Keratinocyte (primary cell): Measurements from ENCODE around the gene MICAL2. TPM values are rescaled to one million over a fixed set of nuclear protein-coding genes. Genes with fewer than 3 reads are reported as not detected.

Experiments used
- DNase-seq: peaks from one replicate; pipeline ENCODE4 v3.0.0-alpha.2; 2011; ENCODE audit warnings: low read depth, missing footprints, low spot score
- FAIRE-seq: peaks from 2 replicates; lab custom pipeline; 2011; peaks lifted over from hg19 to GRCh38; lab: Jason Lieb, UNC
- H2AFZ ChIP-seq: 2 replicates; pipeline ENCODE4 v1.6.0; 2012; ENCODE audit warnings: low read length, control low read depth, inconsistent platforms; ENCODE audit not compliant: control insufficient read depth
- H3K27ac ChIP-seq: 2 replicates; pipeline ENCODE4 v1.5.1; 2011; ENCODE audit warnings: low read length; ENCODE audit not compliant: control insufficient read depth, insufficient read depth
- H3K27me3 ChIP-seq: 3 replicates; pipeline ENCODE4 v1.6.0; 2011; ENCODE audit warnings: low read length; ENCODE audit not compliant: control insufficient read depth, insufficient read depth; ENCODE audit errors: extremely low read depth
- H3K36me3 ChIP-seq, 2 experiments: 2 replicates in 1 of 2; 3 replicates in 1 of 2; pipeline ENCODE4 v1.5.1; 2011; ENCODE audit warnings: low read length in 2 of 2, mild to moderate bottlenecking in 1 of 2; ENCODE audit not compliant: control insufficient read depth in 2 of 2, insufficient read depth in 2 of 2; ENCODE audit errors: extremely low read depth in 1 of 2
- H3K4me1 ChIP-seq: 3 replicates; pipeline ENCODE4 v1.5.1; 2011; ENCODE audit warnings: low read length; ENCODE audit not compliant: control insufficient read depth, insufficient read depth; ENCODE audit errors: extremely low read depth
- H3K4me2 ChIP-seq: 3 replicates; pipeline ENCODE4 v1.6.0; 2011; ENCODE audit warnings: low read depth, low read length; ENCODE audit not compliant: control insufficient read depth, insufficient read depth; ENCODE audit errors: extremely low read depth
- H3K4me3 ChIP-seq, 3 experiments: fragments of 200-600 bp in 1 of 3; sonication (generic) in 1 of 3; 2 replicates in 2 of 3; 3 replicates in 1 of 3; pipeline ENCODE4 v1.5.1; 2011 to 2016; ENCODE audit warnings: low read length in 3 of 3, mild to moderate bottlenecking in 3 of 3, control low read depth in 2 of 3, inconsistent platforms in 1 of 3, low read depth in 1 of 3, mixed read lengths in 1 of 3, mixed run types in 1 of 3, moderate library complexity in 1 of 3; ENCODE audit not compliant: control insufficient read depth in 2 of 3, insufficient read depth in 2 of 3; ENCODE audit errors: extremely low read depth in 1 of 3
- H3K79me2 ChIP-seq: 2 replicates; pipeline ENCODE4 v1.6.0; 2012; ENCODE audit warnings: low read length; ENCODE audit not compliant: control insufficient read depth, insufficient read depth
- H3K9ac ChIP-seq: 3 replicates; pipeline ENCODE4 v1.6.0; 2011; ENCODE audit warnings: low read length; ENCODE audit not compliant: control insufficient read depth, insufficient read depth; ENCODE audit errors: extremely low read depth
- H3K9me1 ChIP-seq: 3 replicates; pipeline ENCODE4 v1.6.0; 2011; ENCODE audit warnings: low read length; ENCODE audit not compliant: control insufficient read depth, insufficient read depth; ENCODE audit errors: extremely low read depth
- H3K9me3 ChIP-seq: 2 replicates; pipeline ENCODE4 v1.5.1; 2012; ENCODE audit warnings: low read depth, low read length; ENCODE audit not compliant: control insufficient read depth
- H4K20me1 ChIP-seq: 3 replicates; pipeline ENCODE4 v1.6.0; 2011; ENCODE audit warnings: low read length; ENCODE audit not compliant: control insufficient read depth, insufficient read depth; ENCODE audit errors: extremely low read depth
- EZH2 ChIP-seq: IDR thresholded peaks from one replicate; pipeline ENCODE4 v1.6.1; 2012; ENCODE audit warnings: inconsistent platforms, mild to moderate bottlenecking, low read length, moderate library complexity
- dilution Hi-C: fragments of 300-500 bp; cut with MboI; formaldehyde crosslinking; loops from one replicate; pipeline ENCODE4 v1.7.0; 2020; ENCODE audit warnings: low sequenced_read_pairs; ENCODE audit not compliant: extremely low pct_ligation_motif_present
- polyA plus RNA-seq, 5 experiments: library from polyadenylated mRNA; depleted of rRNA in 3 of 5; stranded (reverse) in 3 of 5; stranded (forward) in 1 of 5; unstranded in 1 of 5; fragments of >200 nt; gene quantifications; 1 replicate in 1 of 5; 2 replicates in 3 of 5; 3 replicates in 1 of 5; pipeline versions ENCODE4 v1.2.1 to v1.2.3, GENCODE V29; 2011 to 2012; ENCODE audit warnings: missing spikeins in 2 of 5, low read depth in 1 of 5, low replicate concordance in 1 of 5
- TF ChIP-seq, protein P1 (sequence below), 3 experiments: IDR thresholded peaks in 1 of 3; conservative IDR thresholded peaks in 1 of 3; optimal IDR thresholded peaks in 1 of 3; 2 replicates in 2 of 3; 3 replicates in 1 of 3; pipeline versions ENCODE3 to v1.5.1; 2011; ENCODE audit warnings: low read length in 3 of 3, mild to moderate bottlenecking in 3 of 3, moderate library complexity in 2 of 3, control low read depth in 1 of 3, inconsistent platforms in 1 of 3; ENCODE audit not compliant: insufficient read depth in 2 of 3; ENCODE audit errors: extremely low read depth in 1 of 3

The MICAL2 gene
- polyA plus RNA-seq, 1 donor (not counting 4 experiments of a cell fraction or from before 2014, with no cell fraction given), result 83.9 TPM

DNA sequence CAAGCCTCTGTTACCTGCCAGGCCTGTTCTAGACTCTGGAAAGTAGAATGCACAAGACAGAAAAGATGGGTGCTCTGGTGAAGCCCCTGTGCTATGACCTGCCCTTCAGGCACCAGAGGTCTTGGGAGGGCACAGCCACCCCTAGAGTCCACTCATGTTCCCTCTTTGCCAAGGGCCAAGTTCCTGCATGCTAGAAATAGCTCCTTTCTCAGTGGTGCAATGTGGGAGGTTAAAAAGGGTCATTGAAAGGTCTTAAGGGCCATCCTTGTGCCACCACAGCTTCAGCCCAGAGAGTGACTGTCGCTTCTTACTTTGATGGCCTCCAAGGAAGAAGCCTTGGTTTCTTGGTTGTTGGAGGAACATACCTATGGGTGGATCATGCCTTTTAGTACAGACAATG is 182.4 kb downstream of the MICAL2 start:
- H3K9me3 ChIP-seq, result no peaks in the 10 kb centered on the region
- TF ChIP-seq, protein P1, sequence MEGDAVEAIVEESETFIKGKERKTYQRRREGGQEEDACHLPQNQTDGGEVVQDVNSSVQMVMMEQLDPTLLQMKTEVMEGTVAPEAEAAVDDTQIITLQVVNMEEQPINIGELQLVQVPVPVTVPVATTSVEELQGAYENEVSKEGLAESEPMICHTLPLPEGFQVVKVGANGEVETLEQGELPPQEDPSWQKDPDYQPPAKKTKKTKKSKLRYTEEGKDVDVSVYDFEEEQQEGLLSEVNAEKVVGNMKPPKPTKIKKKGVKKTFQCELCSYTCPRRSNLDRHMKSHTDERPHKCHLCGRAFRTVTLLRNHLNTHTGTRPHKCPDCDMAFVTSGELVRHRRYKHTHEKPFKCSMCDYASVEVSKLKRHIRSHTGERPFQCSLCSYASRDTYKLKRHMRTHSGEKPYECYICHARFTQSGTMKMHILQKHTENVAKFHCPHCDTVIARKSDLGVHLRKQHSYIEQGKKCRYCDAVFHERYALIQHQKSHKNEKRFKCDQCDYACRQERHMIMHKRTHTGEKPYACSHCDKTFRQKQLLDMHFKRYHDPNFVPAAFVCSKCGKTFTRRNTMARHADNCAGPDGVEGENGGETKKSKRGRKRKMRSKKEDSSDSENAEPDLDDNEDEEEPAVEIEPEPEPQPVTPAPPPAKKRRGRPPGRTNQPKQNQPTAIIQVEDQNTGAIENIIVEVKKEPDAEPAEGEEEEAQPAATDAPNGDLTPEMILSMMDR (optimal IDR thresholded peaks at IDR 0.05 in 1 of 3, IDR thresholded peaks at IDR 0.05 in 1 of 3, conservative IDR thresholded peaks at IDR 0.05 in 1 of 3; ENCODE audit: extremely low read depth in 1 of 3, insufficient read depth in 2 of 3, low read length in 3 of 3), result no peak
- no peak for FAIRE-seq
- H4K20me1 ChIP-seq, result no peaks in the 10 kb centered on the region
- H3K4me2 ChIP-seq, result no peak overlapping the region
- dilution Hi-C loops, result no loop called here
- no peaks in the 10 kb centered on the region for H3K27me3 ChIP-seq
- no peak overlapping the region for H3K4me3 ChIP-seq
- H3K36me3 ChIP-seq, result peaks cover 21 to 50% of the 10 kb centered on the region in 2 experiments
- H3K9ac ChIP-seq, result no peak overlapping the region
- H2AFZ ChIP-seq, result no peak overlapping the region
- no peak for DNase-seq
- H3K79me2 ChIP-seq, result no peaks in the 10 kb centered on the region
- H3K27ac ChIP-seq, result no peak overlapping the region
- peaks cover 7% of the 10 kb centered on the region for H3K4me1 ChIP-seq
- H3K9me1 ChIP-seq, result peaks cover 2% of the 10 kb centered on the region

DNA sequence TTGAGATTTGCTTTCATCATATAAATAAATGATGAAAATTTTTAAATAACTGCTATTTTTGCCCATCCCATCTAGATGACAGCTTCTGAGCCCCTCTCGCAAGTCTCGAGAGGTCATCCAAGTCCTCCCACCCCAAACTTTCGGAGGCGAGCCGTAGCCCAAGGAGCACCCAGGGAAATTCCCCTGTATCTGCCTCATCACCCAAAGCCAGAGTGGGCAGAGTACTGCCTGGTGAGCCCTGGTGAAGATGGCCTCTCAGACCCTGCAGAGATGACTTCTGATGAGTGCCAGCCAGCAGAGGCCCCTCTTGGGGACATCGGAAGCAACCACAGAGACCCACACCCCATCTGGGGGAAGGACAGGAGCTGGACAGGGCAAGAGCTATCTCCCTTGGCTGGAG is 183.1 kb downstream of the MICAL2 start:
- H3K4me1 ChIP-seq, result no peaks in the 10 kb centered on the region
- H3K9me1 ChIP-seq, result no peaks in the 10 kb centered on the region
- no peak for FAIRE-seq
- H3K36me3 ChIP-seq, result peaks cover 21 to 46% of the 10 kb centered on the region in 2 experiments
- no peaks in the 10 kb centered on the region for H3K27me3 ChIP-seq
- H4K20me1 ChIP-seq, result no peaks in the 10 kb centered on the region
- no peak overlapping the region for H3K4me3 ChIP-seq
- H3K4me2 ChIP-seq, result no peak overlapping the region
- no peaks in the 10 kb centered on the region for H3K79me2 ChIP-seq
- no peak overlapping the region for H2AFZ ChIP-seq
- no peaks in the 10 kb centered on the region for H3K9me3 ChIP-seq
- TF ChIP-seq, protein P1 (optimal IDR thresholded peaks at IDR 0.05 in 1 of 3, IDR thresholded peaks at IDR 0.05 in 1 of 3, conservative IDR thresholded peaks at IDR 0.05 in 1 of 3; ENCODE audit: extremely low read depth in 1 of 3, insufficient read depth in 2 of 3, low read length in 3 of 3), result no peak
- no peak for TF ChIP-seq EZH2
- H3K27ac ChIP-seq, result no peak overlapping the region
- no peak overlapping the region for H3K9ac ChIP-seq
- dilution Hi-C loops, result no loop called here
- no peak for DNase-seq
